ENCODE measurements around the gene MTMR6.

MTMR6 gene

GRCh38 chr13:25214491-25215252 is 72.6 kb downstream of the MTMR6 start:
- no peak for DNase-seq

GRCh38 chr13:25213715-25214114 is 73.6 kb downstream of the MTMR6 start:
- no peak for DNase-seq

- DNase-seq, result no peak
Measured at GRCh38 chr13:25210842-25211569, 76.3 kb downstream of the MTMR6 start.

GRCh38 chr13:25207291-25207810 is 79.9 kb downstream of the MTMR6 start:
- no peak for DNase-seq

GRCh38 chr13:25204863-25205262 is 82.4 kb downstream of the MTMR6 start:
- DNase-seq, result no peak

GRCh38 chr13:25203127-25203740 is 84.1 kb downstream of the MTMR6 start:
- no peak for DNase-seq

- DNase-seq, result no peak
Measured at GRCh38 chr13:25200783-25201182, 86.5 kb downstream of the MTMR6 start.

- DNase-seq, result no peak
Measured at GRCh38 chr13:25198647-25199046, 88.6 kb downstream of the MTMR6 start.

GRCh38 chr13:25196971-25197370 is 90.3 kb downstream of the MTMR6 start:
- no peak for DNase-seq

Data from activated CD8-positive, alpha-beta memory T cell treated with anti-CD3 and anti-CD28 coated beads, Interleukin-2, amount 50 U/mL, for 4 hours (primary cell).